ENCODE results near the gene FGF14. TPM values are rescaled to one million over a fixed set of nuclear protein-coding genes. Genes with fewer than 3 reads are reported as not detected.

FGF14 gene
- polyA plus RNA-seq, 1 of the 3 experiments (the other 2 are of a cell fraction), result 0.20 TPM

- Histone ChIP-seq H3K79me2 (ENCODE audit: insufficient read depth) (no peaks in the 10 kb centered on the region), H3K36me3 (replicated peaks in 1 of 2; ENCODE audit: control insufficient read depth in 1 of 2, insufficient read depth in 2 of 2, low read length in 1 of 2) (no peaks in the 10 kb centered on the region), H4K20me1 (ENCODE audit: insufficient read depth) (no peaks in the 10 kb centered on the region), H2AFZ (ENCODE audit: low read depth) (no peak overlapping the region), H3K9ac (no peak overlapping the region), H3F3A (replicated peaks; ENCODE audit: insufficient read depth) (no peaks in the 10 kb centered on the region), H3K4me3 (ENCODE audit: low read depth in 2 of 2, low read length in 1 of 2) (no peak overlapping the region), H3K27me3 (ENCODE audit: insufficient read depth) (no peaks in the 10 kb centered on the region; the same call in 1 of the 2 replicates), H3K4me2 (no peak overlapping the region), H3K9me3 (no peaks in the 10 kb centered on the region), H3K9me2 (no peaks in the 10 kb centered on the region), H3K27ac (ENCODE audit: low read depth in 2 of 2, low read length in 1 of 2) (peak overlapping the region in 1 of 2 experiments; percentile 39; a peak in 1 of 4 replicates), H3K4me1 (ENCODE audit: control insufficient read depth in 1 of 2, insufficient read depth in 2 of 2, low read depth in 1 of 2, low read length in 1 of 2) (peaks cover 4 to 23% of the 10 kb centered on the region in 2 experiments; a peak in 3 of 4 replicates)
- POLR2A ChIA-PET, result no interaction called here
- no peak for DNase-seq
- 48% methylated on average over 5 of the region's 5 CpGs for WGBS (ENCODE audit: low lambda C conversion rate)
- CTCF ChIA-PET, result no interaction called here
- TF ChIP-seq RXRA (IDR thresholded peaks at IDR 0.05; ENCODE audit: borderline replicate concordance, low read depth) (no peak), EP300 (IDR thresholded peaks at IDR 0.05; ENCODE audit: borderline replicate concordance in 1 of 2, low read depth in 1 of 2, low read length in 1 of 2) (no peak)
These were observed 76.5 kb downstream of the FGF14 start for GRCh38 chr13:102325321-102325720.

DNA sequence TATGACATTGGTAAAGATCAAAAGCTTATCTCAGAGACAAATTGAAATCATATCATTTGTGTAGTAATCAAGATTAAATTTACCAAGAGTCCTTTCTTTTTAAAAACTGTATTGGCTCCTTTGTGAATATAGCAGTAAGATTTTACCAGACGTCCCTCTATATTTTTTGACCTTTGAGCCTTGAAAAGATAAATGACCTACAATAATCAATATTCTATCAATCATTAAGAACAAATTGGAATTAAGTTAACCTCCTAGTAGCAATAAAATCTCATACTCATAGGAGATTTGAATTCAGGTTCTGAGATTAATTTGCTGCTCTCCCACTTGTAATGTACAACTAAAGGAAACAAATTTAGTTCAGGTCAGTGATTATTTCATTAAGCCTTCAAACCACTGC lies 78.3 kb downstream of the FGF14 start:
- Histone ChIP-seq H3K27ac (ENCODE audit: low read depth in 2 of 2, low read length in 1 of 2) (no peak overlapping the region), H4K20me1 (ENCODE audit: insufficient read depth) (no peaks in the 10 kb centered on the region), H3K79me2 (ENCODE audit: insufficient read depth) (no peaks in the 10 kb centered on the region), H3K4me1 (ENCODE audit: control insufficient read depth in 1 of 2, insufficient read depth in 2 of 2, low read depth in 1 of 2, low read length in 1 of 2) (peaks cover 4 to 33% of the 10 kb centered on the region in 2 experiments; a peak in 3 of 4 replicates), H3F3A (replicated peaks; ENCODE audit: insufficient read depth) (no peaks in the 10 kb centered on the region), H3K4me2 (no peak overlapping the region), H3K27me3 (ENCODE audit: insufficient read depth) (no peaks in the 10 kb centered on the region), H3K9me3 (no peaks in the 10 kb centered on the region), H3K36me3 (replicated peaks in 1 of 2; ENCODE audit: control insufficient read depth in 1 of 2, insufficient read depth in 2 of 2, low read length in 1 of 2) (no peaks in the 10 kb centered on the region), H2AFZ (ENCODE audit: low read depth) (no peak overlapping the region), H3K4me3 (ENCODE audit: low read depth in 2 of 2, low read length in 1 of 2) (no peak overlapping the region), H3K9me2 (no peaks in the 10 kb centered on the region), H3K9ac (no peak overlapping the region)
- CTCF ChIA-PET, result interaction anchor here (1.0 to 1.6 kb wide), 4 partner anchors 10 to 16 kb away, joined by 3 to 4 read pairs (median 4); no protein-coding TSS in a partner anchor
- POLR2A ChIA-PET, result no interaction called here
- TF ChIP-seq FOSL2 (IDR thresholded peaks at IDR 0.05; ENCODE audit: borderline replicate concordance, low read depth), result no peak
- TF ChIP-seq EP300 (IDR thresholded peaks at IDR 0.05; ENCODE audit: borderline replicate concordance in 1 of 2, low read depth in 1 of 2, low read length in 1 of 2), result no peak
- TF ChIP-seq CHD2 (IDR thresholded peaks at IDR 0.05; ENCODE audit: low read length, partially characterized antibody), result no peak
- no peak for TF ChIP-seq NRF1 (IDR thresholded peaks at IDR 0.05; ENCODE audit: low read depth, low read length)
- no peak for TF ChIP-seq MAX (IDR thresholded peaks at IDR 0.05; ENCODE audit: low read depth)
- TF ChIP-seq POLR2AphosphoS5 (IDR thresholded peaks at IDR 0.05; ENCODE audit: low read depth, low read length), result no peak
- TF ChIP-seq CTCF (IDR thresholded peaks at IDR 0.05), result no peak
- no peak for TF ChIP-seq GATA2 (CRISPR knock-in tag; IDR thresholded peaks at IDR 0.05)
- TF ChIP-seq TEAD4 (IDR thresholded peaks at IDR 0.05; ENCODE audit: borderline replicate concordance, insufficient read depth), result no peak
- TF ChIP-seq RAD21 (IDR thresholded peaks at IDR 0.05; ENCODE audit: low read length), result no peak
- TF ChIP-seq ELF1 (IDR thresholded peaks at IDR 0.05), result no peak
- TF ChIP-seq SMC3 (IDR thresholded peaks at IDR 0.05; ENCODE audit: low read depth, low read length), result no peak
- TF ChIP-seq RXRA (IDR thresholded peaks at IDR 0.05; ENCODE audit: borderline replicate concordance, low read depth), result no peak
- WGBS (ENCODE audit: low lambda C conversion rate), result 81% methylated on average over 1 of the region's 1 CpG
- DNase-seq, result no peak

Measured in SK-N-SH (cell line).